Immature natural killer cell (primary cell): ENCODE data around the gene CDKAL1. TPM values are rescaled to one million over a fixed set of nuclear protein-coding genes. Genes with fewer than 3 reads are reported as not detected.

Experiments used
- DNase-seq, 3 donors: peaks; one replicate each; pipeline ENCODE4 v3.0.0; 2022; ENCODE audit warnings: mixed read lengths in 1 of 3
- H3K27ac Mint-ChIP-seq, 6 donors: one replicate each; pipeline ENCODE4 v1.8.0; 2020; ENCODE audit warnings: mixed read lengths in 6 of 6, mild to moderate bottlenecking in 5 of 6, inconsistent platforms in 4 of 6, moderate library complexity in 3 of 6
- H3K27me3 Mint-ChIP-seq, 3 donors: one replicate each; pipeline ENCODE4 v1.8.0; 2020 to 2021; ENCODE audit warnings: low read depth in 3 of 3, mild to moderate bottlenecking in 3 of 3, mixed read lengths in 3 of 3, moderate library complexity in 3 of 3, inconsistent platforms in 1 of 3
- H3K36me3 Mint-ChIP-seq, 3 donors: one replicate each; pipeline ENCODE4 v1.8.0; 2020; ENCODE audit warnings: mixed read lengths in 3 of 3, inconsistent platforms in 2 of 3, mild to moderate bottlenecking in 2 of 3
- H3K4me1 Mint-ChIP-seq, 2 donors: one replicate each; pipeline ENCODE4 v1.8.0; 2020; ENCODE audit warnings: inconsistent platforms in 2 of 2, mild to moderate bottlenecking in 2 of 2, mixed read lengths in 2 of 2, moderate library complexity in 1 of 2
- H3K4me3 Mint-ChIP-seq, 5 donors: one replicate each; pipeline ENCODE4 v1.8.0; 2020; ENCODE audit warnings: mild to moderate bottlenecking in 5 of 5, mixed read lengths in 5 of 5, inconsistent platforms in 3 of 5, moderate library complexity in 3 of 5
- H3K9me3 Mint-ChIP-seq, 6 donors: one replicate each; pipeline ENCODE4 v1.8.0; 2020; ENCODE audit warnings: mild to moderate bottlenecking in 6 of 6, mixed read lengths in 6 of 6, inconsistent platforms in 4 of 6, moderate library complexity in 3 of 6
- polyA plus RNA-seq, 3 donors: library from polyadenylated mRNA; unstranded; fragments of 300-500 nt; fragmentation: Illumina TruSeq; gene quantifications; one replicate each; pipeline ENCODE4 v1.2.3, GENCODE V29; 2021

CDKAL1 gene
- polyA plus RNA-seq, 3 donors from 2014 or later, result 22.4 to 32.3 (median 25.4) TPM

DNA sequence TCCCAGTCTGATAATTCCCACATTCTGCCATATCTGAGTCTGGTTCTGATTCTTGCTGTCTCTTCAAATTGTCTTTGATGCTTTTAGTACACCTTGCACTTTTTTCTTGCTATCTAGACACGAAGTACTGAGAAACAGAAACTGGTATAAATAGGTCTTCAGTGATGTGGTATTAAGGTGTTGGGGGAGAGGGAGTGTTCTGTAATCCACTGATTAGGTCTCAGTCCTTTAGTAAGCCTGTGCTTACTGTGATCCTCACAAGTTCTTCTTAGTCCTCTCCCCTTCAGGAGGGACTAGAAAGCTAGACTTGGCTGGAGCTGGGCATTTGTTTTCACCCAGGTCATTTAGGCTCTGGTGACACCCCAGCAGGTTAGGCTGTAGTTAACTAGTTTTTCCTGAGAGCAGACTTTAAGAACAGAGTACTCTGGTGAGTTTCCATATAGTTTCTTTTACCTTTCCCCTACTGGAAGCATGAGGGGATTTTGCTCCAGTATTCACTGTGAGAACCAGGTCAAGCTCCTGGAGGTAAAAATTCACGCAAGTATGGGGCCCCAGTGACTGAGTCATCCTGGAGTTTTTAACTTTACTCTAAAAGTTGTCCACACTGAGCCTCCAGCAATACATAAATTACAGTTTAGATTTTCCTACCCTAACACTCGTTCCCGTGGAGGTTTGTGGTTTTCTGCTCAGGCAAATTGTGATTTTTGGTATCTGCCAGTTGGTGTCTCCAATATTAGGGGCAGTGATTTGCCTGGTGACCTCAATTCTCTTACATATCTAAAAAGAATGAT, 154.6 kb downstream of the CDKAL1 start:
- H3K36me3 Mint-ChIP-seq, result peaks cover 0 to 7% (median 0%) of the 10 kb centered on the region in 3 donors
- peak in 1 of 3 donors; percentile 12 for DNase-seq
- H3K4me3 Mint-ChIP-seq, result peak overlapping the region in 1 of 5 donors; percentile 12
- H3K9me3 Mint-ChIP-seq, result no peaks in the 10 kb centered on the region
- H3K27ac Mint-ChIP-seq, result no peak overlapping the region
- peaks cover 0 to 3% (median 0%) of the 10 kb centered on the region in 3 donors for H3K27me3 Mint-ChIP-seq
- H3K4me1 Mint-ChIP-seq, result peaks cover 36 to 48% of the 10 kb centered on the region in 2 donors

DNA sequence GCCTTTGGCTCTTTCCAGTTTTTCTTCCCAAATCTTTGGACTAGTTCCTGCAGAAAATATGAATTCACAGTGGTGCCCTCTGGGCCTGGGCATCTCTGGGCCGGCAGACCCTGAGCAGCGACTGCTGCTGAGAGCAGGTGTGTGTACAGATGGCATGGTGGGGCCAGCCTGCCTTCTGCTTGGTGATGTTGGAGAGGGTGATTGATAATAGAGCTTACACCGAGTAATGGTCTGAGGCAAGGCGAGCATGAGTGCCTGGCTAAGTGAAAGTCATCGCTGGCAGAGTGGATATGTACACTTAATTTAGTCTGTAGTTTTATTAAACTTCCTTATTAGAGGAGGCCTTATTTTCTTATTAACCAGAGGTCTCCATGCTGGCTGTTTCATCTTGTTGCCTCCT, 156.9 kb downstream of the CDKAL1 start:
- H3K27ac Mint-ChIP-seq, result no peak overlapping the region
- H3K4me3 Mint-ChIP-seq, result peak overlapping the region in 1 of 5 donors; percentile 11
- peaks cover 46 to 64% of the 10 kb centered on the region in 2 donors for H3K4me1 Mint-ChIP-seq
- H3K9me3 Mint-ChIP-seq, result no peaks in the 10 kb centered on the region
- peaks cover 0 to 3% (median 0%) of the 10 kb centered on the region in 3 donors for H3K27me3 Mint-ChIP-seq
- DNase-seq, result no peak
- peaks cover 0 to 7% (median 0%) of the 10 kb centered on the region in 3 donors for H3K36me3 Mint-ChIP-seq

- Mint-ChIP-seq H3K9me3 (no peaks in the 10 kb centered on the region), H3K27ac (no peak overlapping the region), H3K36me3 (peaks cover 0 to 7% (median 0%) of the 10 kb centered on the region in 3 donors), H3K27me3 (peaks cover 0 to 3% (median 0%) of the 10 kb centered on the region in 3 donors), H3K4me1 (peaks cover 46 to 64% of the 10 kb centered on the region in 2 donors), H3K4me3 (peak overlapping the region in 2 of 5 donors; percentile 28 to 79)
- no peak for DNase-seq
These were observed 157.8 kb downstream of the CDKAL1 start for GRCh38 chr6:20692023-20692422.

DNA sequence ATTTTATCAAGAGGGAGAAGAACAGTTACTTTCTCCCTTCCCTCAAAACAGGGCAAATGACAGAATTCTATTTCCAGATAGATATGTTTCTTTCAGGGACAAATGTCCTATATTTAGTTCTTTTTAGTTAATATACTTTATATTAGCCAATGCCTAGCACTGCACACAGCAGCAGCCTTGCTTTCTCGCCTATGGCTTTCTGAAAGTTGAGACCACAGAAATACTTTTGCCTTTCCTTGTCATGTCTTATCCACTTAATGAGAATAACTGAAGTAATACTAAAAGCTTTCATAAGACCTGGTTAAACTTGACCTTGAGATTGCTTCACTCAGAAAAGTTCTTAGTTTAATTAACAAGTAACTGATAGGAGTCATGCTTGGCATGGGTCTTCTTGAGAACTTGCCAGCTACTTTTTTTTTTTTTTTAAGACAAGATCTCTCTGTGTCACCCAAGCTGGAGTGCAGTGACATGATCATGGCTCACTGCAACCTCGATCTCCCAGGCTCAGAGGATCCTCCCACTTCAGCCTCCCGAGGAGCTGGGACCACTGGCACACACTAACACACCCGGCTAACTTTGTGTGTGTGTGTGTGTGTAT, 159.3 kb downstream of the CDKAL1 start:
- H3K27me3 Mint-ChIP-seq, result peaks cover 0 to 3% (median 0%) of the 10 kb centered on the region in 3 donors
- DNase-seq, result no peak
- peaks cover 0 to 7% (median 0%) of the 10 kb centered on the region in 3 donors for H3K36me3 Mint-ChIP-seq
- H3K9me3 Mint-ChIP-seq, result no peaks in the 10 kb centered on the region
- peak overlapping the region; percentile 35 to 79 (median 58) for H3K4me3 Mint-ChIP-seq
- H3K27ac Mint-ChIP-seq, result peak overlapping the region in 5 of 6 donors; percentile 38 to 61 (median 60)
- peaks cover 42 to 56% of the 10 kb centered on the region in 2 donors for H3K4me1 Mint-ChIP-seq

DNA sequence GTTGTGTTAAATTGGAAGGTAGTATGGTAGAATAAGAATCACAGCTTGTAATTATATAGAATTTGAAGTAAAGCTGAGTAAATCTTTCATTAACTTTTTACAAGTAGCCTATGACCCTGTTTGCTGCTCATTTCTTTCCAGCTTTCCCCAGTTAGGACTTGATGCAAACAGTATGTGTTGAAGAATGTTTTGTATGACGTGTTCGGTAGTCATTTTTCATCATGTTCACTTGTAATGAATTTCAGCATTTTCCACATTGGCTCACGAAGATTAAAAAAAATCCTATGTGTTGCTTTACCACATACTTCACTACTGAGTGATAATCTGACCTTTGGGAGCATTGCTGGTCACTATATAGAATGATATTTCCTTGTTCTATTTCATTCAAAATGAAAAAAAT, 162.4 kb downstream of the CDKAL1 start:
- no peak for DNase-seq
- H3K9me3 Mint-ChIP-seq, result no peaks in the 10 kb centered on the region
- H3K4me1 Mint-ChIP-seq, result peaks cover 30 to 38% of the 10 kb centered on the region in 2 donors
- no peak overlapping the region for H3K4me3 Mint-ChIP-seq
- H3K27me3 Mint-ChIP-seq, result peaks cover 0 to 3% (median 0%) of the 10 kb centered on the region in 3 donors
- peaks cover 0 to 4% (median 0%) of the 10 kb centered on the region in 3 donors for H3K36me3 Mint-ChIP-seq
- no peak overlapping the region for H3K27ac Mint-ChIP-seq

GRCh38 chr6:20698675-20699074, 164.4 kb downstream of the CDKAL1 start:
- no peak for DNase-seq
- Mint-ChIP-seq H3K4me1 (peaks cover 16 to 25% of the 10 kb centered on the region in 2 donors), H3K36me3 (peaks cover 0 to 6% (median 0%) of the 10 kb centered on the region in 3 donors), H3K9me3 (no peaks in the 10 kb centered on the region), H3K4me3 (no peak overlapping the region), H3K27me3 (no peaks in the 10 kb centered on the region), H3K27ac (peak overlapping the region in 1 of 6 donors; percentile 52)

- Mint-ChIP-seq H3K27ac (no peak overlapping the region), H3K4me3 (no peak overlapping the region), H3K36me3 (peaks cover 0 to 6% (median 0%) of the 10 kb centered on the region in 3 donors), H3K9me3 (no peaks in the 10 kb centered on the region), H3K27me3 (no peaks in the 10 kb centered on the region), H3K4me1 (peaks cover 9 to 18% of the 10 kb centered on the region in 2 donors)
- no peak for DNase-seq
These were observed 165.1 kb downstream of the CDKAL1 start for GRCh38 chr6:20699402-20699801.

GRCh38 chr6:20700375-20700774, 166.1 kb downstream of the CDKAL1 start:
- H3K9me3 Mint-ChIP-seq, result no peaks in the 10 kb centered on the region
- no peak overlapping the region for H3K4me3 Mint-ChIP-seq
- H3K36me3 Mint-ChIP-seq, result peaks cover 0 to 6% (median 0%) of the 10 kb centered on the region in 3 donors
- no peak overlapping the region for H3K27ac Mint-ChIP-seq
- no peaks in the 10 kb centered on the region for H3K27me3 Mint-ChIP-seq
- DNase-seq, result no peak
- peaks cover 4 to 8% of the 10 kb centered on the region in 2 donors for H3K4me1 Mint-ChIP-seq

DNA sequence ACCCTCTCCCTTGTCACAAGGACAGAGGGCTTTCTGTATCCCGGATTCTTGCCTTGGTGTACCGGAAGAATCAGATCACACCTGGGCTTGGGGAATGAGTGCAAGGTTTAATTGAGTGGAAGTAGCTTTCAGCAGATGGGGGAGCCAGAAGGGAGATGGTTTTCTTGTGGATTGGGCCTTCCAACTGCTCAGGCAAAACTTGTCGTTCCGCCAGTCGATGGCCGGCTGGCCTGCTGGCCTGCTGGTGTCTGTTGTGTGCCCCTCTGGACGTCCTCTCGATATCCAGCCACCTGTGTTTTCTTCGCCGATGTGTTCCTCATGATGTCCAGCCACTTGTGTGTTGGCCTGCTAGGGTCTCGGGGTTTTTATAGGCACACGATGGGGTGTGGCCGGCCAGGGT, 168.1 kb downstream of the CDKAL1 start:
- Mint-ChIP-seq H3K4me3 (no peak overlapping the region), H3K4me1 (peaks cover 10 to 23% of the 10 kb centered on the region in 2 donors), H3K27me3 (no peaks in the 10 kb centered on the region), H3K36me3 (peaks cover 0 to 6% (median 0%) of the 10 kb centered on the region in 3 donors), H3K27ac (no peak overlapping the region), H3K9me3 (no peaks in the 10 kb centered on the region)
- no peak for DNase-seq

DNA sequence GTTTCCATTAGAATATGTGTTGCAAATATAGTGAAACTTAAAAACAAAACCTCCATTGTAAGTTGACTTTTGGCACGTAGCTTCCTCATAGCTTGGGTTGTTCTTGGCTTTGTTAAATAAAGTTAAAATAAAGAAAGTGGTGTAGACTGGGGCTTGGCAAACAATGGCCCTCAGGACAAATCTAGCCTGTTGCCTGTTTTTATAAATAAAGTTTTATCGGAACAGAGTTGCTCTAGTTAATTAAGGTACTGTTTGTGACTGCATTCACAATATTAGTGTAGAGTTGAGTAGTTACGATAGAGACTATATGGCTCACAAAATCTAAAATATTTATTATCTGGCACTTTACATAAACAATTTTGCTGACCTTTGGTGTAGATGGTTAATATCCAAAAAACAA, 168.8 kb downstream of the CDKAL1 start:
- Mint-ChIP-seq H3K27me3 (no peaks in the 10 kb centered on the region), H3K27ac (no peak overlapping the region), H3K4me3 (no peak overlapping the region), H3K9me3 (no peaks in the 10 kb centered on the region), H3K4me1 (peaks cover 11 to 27% of the 10 kb centered on the region in 2 donors), H3K36me3 (peaks cover 0 to 6% (median 0%) of the 10 kb centered on the region in 3 donors)
- no peak for DNase-seq

DNA sequence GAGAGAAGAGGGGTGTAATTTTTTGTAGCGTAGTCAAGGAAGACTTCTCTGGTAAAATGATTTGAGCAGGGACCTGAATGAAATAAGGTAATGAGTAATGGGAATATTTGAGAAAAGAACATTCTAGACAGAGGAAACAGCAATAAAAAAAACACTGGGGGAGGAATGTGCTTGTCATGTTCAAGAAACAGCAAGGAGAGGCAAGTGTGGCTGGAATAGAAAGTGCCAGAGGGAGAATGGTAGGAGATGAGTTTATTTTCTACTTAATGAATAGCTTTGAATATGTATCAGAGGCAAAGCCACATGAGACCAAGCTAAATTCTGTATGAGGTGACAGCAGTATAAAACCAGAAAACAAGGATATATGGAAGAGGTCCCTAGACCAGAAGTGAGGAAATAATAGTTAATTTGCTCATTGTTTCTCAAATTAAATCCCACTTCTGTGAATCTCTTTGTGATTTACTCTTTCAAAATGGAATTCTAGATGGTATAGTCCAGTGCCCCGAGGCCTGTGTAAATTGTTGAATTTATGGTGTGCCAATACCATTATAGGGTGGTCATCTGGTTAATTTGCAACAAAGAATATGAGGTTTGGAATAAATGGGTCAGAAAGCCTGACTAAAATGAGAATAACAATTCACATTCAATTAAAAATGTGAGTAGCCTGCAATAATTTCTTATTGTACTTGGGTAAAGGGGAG, 170.2 kb downstream of the CDKAL1 start:
- H3K36me3 Mint-ChIP-seq, result peaks cover 0 to 6% (median 0%) of the 10 kb centered on the region in 3 donors
- H3K27ac Mint-ChIP-seq, result no peak overlapping the region
- H3K27me3 Mint-ChIP-seq, result peaks cover 3% of the 10 kb centered on the region in 3 donors
- peaks cover 21 to 41% of the 10 kb centered on the region in 2 donors for H3K4me1 Mint-ChIP-seq
- no peak for DNase-seq
- no peak overlapping the region for H3K4me3 Mint-ChIP-seq
- H3K9me3 Mint-ChIP-seq, result no peaks in the 10 kb centered on the region

- DNase-seq, result no peak
- Mint-ChIP-seq H3K4me1 (peaks cover 24 to 47% of the 10 kb centered on the region in 2 donors), H3K27me3 (peaks cover 3% of the 10 kb centered on the region in 3 donors), H3K27ac (peak overlapping the region in 2 of 6 donors; percentile 28 to 39), H3K4me3 (no peak overlapping the region), H3K9me3 (no peaks in the 10 kb centered on the region), H3K36me3 (peaks cover 0 to 6% (median 0%) of the 10 kb centered on the region in 3 donors)
These were observed 171.5 kb downstream of the CDKAL1 start for GRCh38 chr6:20705741-20706140.

- H3K27me3 Mint-ChIP-seq, result peaks cover 3% of the 10 kb centered on the region in 3 donors
- H3K9me3 Mint-ChIP-seq, result no peaks in the 10 kb centered on the region
- H3K27ac Mint-ChIP-seq, result peak overlapping the region in 2 of 6 donors; percentile 39 to 66
- peaks cover 0 to 5% (median 0%) of the 10 kb centered on the region in 3 donors for H3K36me3 Mint-ChIP-seq
- DNase-seq, result no peak
- H3K4me3 Mint-ChIP-seq, result no peak overlapping the region
- peaks cover 25 to 47% of the 10 kb centered on the region in 2 donors for H3K4me1 Mint-ChIP-seq
These were observed 172.1 kb downstream of the CDKAL1 start for GRCh38 chr6:20706238-20706938.
